Right renal cortex interstitium (tissue), 3 donors: ENCODE measurements around the gene TPST1. TPM values are rescaled to one million over a fixed set of nuclear protein-coding genes. Genes with fewer than 3 reads are reported as not detected.
"Not testable (repeated sequence)": the region's sequence is repeated elsewhere in the genome, so short reads cannot be mapped to it uniquely, and the experiment has no call there.

ENCODE experiments used
- DNase-seq, 3 donors: peaks; one replicate each; pipeline ENCODE4 v3.0.0-alpha.2; 2013; ENCODE audit warnings: low read depth in 3 of 3, low spot score in 2 of 3
- polyA plus RNA-seq, 3 donors: library from polyadenylated mRNA; unstranded; fragments of 120-200 nt; gene quantifications; one replicate each; pipeline ENCODE4 v1.2.1, GENCODE V29; 2013; ENCODE audit not compliant: insufficient read length in 3 of 3

Gene TPST1
- polyA plus RNA-seq, 3 donors: 44.0 to 51.3 (median 50.4) TPM

- DNase-seq: not testable (repeated sequence)
These were observed 169.2 kb downstream of the TPST1 start for GRCh38 chr7:66374141-66374840.

GRCh38 chr7:66376264-66376945, 171.3 kb downstream of the TPST1 start:
- no peak for DNase-seq

GRCh38 chr7:66377045-66377444, 171.9 kb downstream of the TPST1 start:
- DNase-seq: no peak

GRCh38 chr7:66377714-66378113, 172.6 kb downstream of the TPST1 start:
- DNase-seq: no peak

GRCh38 chr7:66379542-66380160, 174.5 kb downstream of the TPST1 start:
- DNase-seq: no peak

- DNase-seq: no peak
These were observed 175.2 kb downstream of the TPST1 start for GRCh38 chr7:66380272-66380888.

GRCh38 chr7:66382182-66382923, 177.2 kb downstream of the TPST1 start:
- DNase-seq: not testable (repeated sequence)

- DNase-seq: not testable (repeated sequence)
These were observed 180.2 kb downstream of the TPST1 start for GRCh38 chr7:66385191-66385905.

- DNase-seq: not testable (repeated sequence)
These were observed 190.0 kb downstream of the TPST1 start for GRCh38 chr7:66395128-66395571.

- DNase-seq: not testable (repeated sequence)
These were observed 190.9 kb downstream of the TPST1 start for GRCh38 chr7:66396052-66396451.

- not testable (repeated sequence) for DNase-seq
These were observed 193.7 kb downstream of the TPST1 start for GRCh38 chr7:66398841-66399240.

GRCh38 chr7:66399566-66399965, 194.4 kb downstream of the TPST1 start:
- DNase-seq: no peak

GRCh38 chr7:66400400-66400799, 195.3 kb downstream of the TPST1 start:
- DNase-seq: no peak

GRCh38 chr7:66401126-66401525, 196.0 kb downstream of the TPST1 start:
- DNase-seq: not testable (repeated sequence)

GRCh38 chr7:66401932-66402331, 196.8 kb downstream of the TPST1 start:
- not testable (repeated sequence) for DNase-seq

GRCh38 chr7:66403564-66403963, 198.4 kb downstream of the TPST1 start:
- no peak for DNase-seq

- no peak for DNase-seq
These were observed 204.4 kb downstream of the TPST1 start for GRCh38 chr7:66409493-66409892.
